ENCODE data around the gene PLXNA4.

PLXNA4 gene

GRCh38 chr7:132091706-132092105, 484.6 kb downstream of the PLXNA4 start:
- DNase-seq (ENCODE audit: low read depth in 2 of 2) = no peak

GRCh38 chr7:132090444-132090843, 485.8 kb downstream of the PLXNA4 start:
- DNase-seq (ENCODE audit: low read depth in 2 of 2) = no peak

- no peak for DNase-seq (ENCODE audit: low read depth in 2 of 2)
Measured at GRCh38 chr7:132089356-132089755, 486.9 kb downstream of the PLXNA4 start.

GRCh38 chr7:132087421-132087820, 488.8 kb downstream of the PLXNA4 start:
- no peak for DNase-seq (ENCODE audit: low read depth in 2 of 2)

- DNase-seq (ENCODE audit: low read depth in 2 of 2) = no peak
Measured at GRCh38 chr7:132084776-132085388, 491.4 kb downstream of the PLXNA4 start.

- no peak for DNase-seq (ENCODE audit: low read depth in 2 of 2)
Measured at GRCh38 chr7:132083537-132084123, 492.6 kb downstream of the PLXNA4 start.

GRCh38 chr7:132083126-132083525, 493.1 kb downstream of the PLXNA4 start:
- no peak for DNase-seq (ENCODE audit: low read depth in 2 of 2)

- DNase-seq (ENCODE audit: low read depth in 2 of 2) = no peak
Measured at GRCh38 chr7:132082394-132082793, 493.9 kb downstream of the PLXNA4 start.

GRCh38 chr7:132081686-132082085, 494.6 kb downstream of the PLXNA4 start:
- DNase-seq (ENCODE audit: low read depth in 2 of 2) = no peak

- no peak for DNase-seq (ENCODE audit: low read depth in 2 of 2)
Measured at GRCh38 chr7:132080967-132081668, 495.2 kb downstream of the PLXNA4 start.

- DNase-seq (ENCODE audit: low read depth in 2 of 2) = no peak
Measured at GRCh38 chr7:132080467-132080866, 495.8 kb downstream of the PLXNA4 start.

GRCh38 chr7:132078891-132079735, 497.2 kb downstream of the PLXNA4 start:
- DNase-seq (ENCODE audit: low read depth in 2 of 2) = no peak

- DNase-seq (ENCODE audit: low read depth in 2 of 2) = no peak
Measured at GRCh38 chr7:132077971-132078685, 498.1 kb downstream of the PLXNA4 start.

GRCh38 chr7:132076301-132077035, 499.8 kb downstream of the PLXNA4 start:
- DNase-seq (ENCODE audit: low read depth in 2 of 2) = no peak

- no peak for DNase-seq (ENCODE audit: low read depth in 2 of 2)
Measured at GRCh38 chr7:132075515-132075914, 500.8 kb downstream of the PLXNA4 start.

- no peak for DNase-seq (ENCODE audit: low read depth in 2 of 2)
Measured at GRCh38 chr7:132073920-132074589, 502.2 kb downstream of the PLXNA4 start.
